Measurements from ENCODE around the gene FERMT3.

DNA sequence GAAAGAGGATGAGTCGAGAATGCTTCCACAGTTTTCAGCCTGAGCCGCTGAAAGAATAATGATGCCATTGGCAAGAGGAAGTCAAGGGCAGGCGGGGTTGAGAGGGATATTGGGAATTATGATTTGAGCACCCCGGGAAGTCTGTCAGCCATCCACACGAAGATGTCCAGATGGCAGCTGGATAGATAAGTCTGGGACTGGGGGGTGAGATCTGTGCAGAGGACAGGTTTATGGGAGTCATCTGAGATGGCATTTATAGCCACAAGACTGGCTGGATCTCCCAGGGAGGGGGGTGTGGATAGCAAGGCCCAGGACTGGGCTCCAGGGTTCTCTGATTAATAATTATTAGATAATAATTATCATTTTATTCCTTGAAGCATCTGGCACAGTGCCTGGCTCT, 25.6 kb upstream of the FERMT3 start:
- TF ChIP-seq, protein P1, sequence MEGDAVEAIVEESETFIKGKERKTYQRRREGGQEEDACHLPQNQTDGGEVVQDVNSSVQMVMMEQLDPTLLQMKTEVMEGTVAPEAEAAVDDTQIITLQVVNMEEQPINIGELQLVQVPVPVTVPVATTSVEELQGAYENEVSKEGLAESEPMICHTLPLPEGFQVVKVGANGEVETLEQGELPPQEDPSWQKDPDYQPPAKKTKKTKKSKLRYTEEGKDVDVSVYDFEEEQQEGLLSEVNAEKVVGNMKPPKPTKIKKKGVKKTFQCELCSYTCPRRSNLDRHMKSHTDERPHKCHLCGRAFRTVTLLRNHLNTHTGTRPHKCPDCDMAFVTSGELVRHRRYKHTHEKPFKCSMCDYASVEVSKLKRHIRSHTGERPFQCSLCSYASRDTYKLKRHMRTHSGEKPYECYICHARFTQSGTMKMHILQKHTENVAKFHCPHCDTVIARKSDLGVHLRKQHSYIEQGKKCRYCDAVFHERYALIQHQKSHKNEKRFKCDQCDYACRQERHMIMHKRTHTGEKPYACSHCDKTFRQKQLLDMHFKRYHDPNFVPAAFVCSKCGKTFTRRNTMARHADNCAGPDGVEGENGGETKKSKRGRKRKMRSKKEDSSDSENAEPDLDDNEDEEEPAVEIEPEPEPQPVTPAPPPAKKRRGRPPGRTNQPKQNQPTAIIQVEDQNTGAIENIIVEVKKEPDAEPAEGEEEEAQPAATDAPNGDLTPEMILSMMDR (IDR thresholded peaks at IDR 0.05; ENCODE audit: borderline replicate concordance, extremely low read depth, low read length, poor library complexity, severe bottlenecking), result no peak
- no peak for TF ChIP-seq EZH2 (IDR thresholded peaks at IDR 0.05; ENCODE audit: borderline replicate concordance, low read depth, low read length, severe bottlenecking)
